H1 (cell line): Measurements from ENCODE around the gene TRIM7. TPM values are rescaled to one million over a fixed set of nuclear protein-coding genes. Genes with fewer than 3 reads are reported as not detected.

ENCODE experiments used
- ASH2L ChIP-seq: fragments of 200-600, 300-600 bp; sonication (generic); IDR thresholded peaks from one replicate; pipeline ENCODE4 v1.7.1; 2017; ENCODE audit warnings: low read length
- CBX5 ChIP-seq: fragments of 300-800, 300-1000 bp; sonication (generic); IDR thresholded peaks from 2 replicates; pipeline ENCODE4 v1.7.1; 2016; ENCODE audit warnings: antibody characterized with exemption, low read length, low read depth
- E2F6 ChIP-seq: IDR thresholded peaks from 2 replicates; pipeline ENCODE4 v1.6.1; 2012; ENCODE audit warnings: inconsistent platforms
- EZH2 ChIP-seq: fragments of 200-600 bp; sonication (generic); IDR thresholded peaks from 2 replicates; pipeline ENCODE4 v1.7.1; 2012; ENCODE audit warnings: low read depth, mild to moderate bottlenecking, moderate library complexity, low read length, inconsistent platforms; ENCODE audit not compliant: severe bottlenecking
- KDM1A ChIP-seq: fragments of 200-600, 300-600 bp; sonication (generic); IDR thresholded peaks from 2 replicates; pipeline ENCODE4 v1.7.1; 2016; ENCODE audit warnings: mild to moderate bottlenecking, low read length, borderline replicate concordance
- KDM5A ChIP-seq: fragments of 200-600 bp; IDR thresholded peaks from 2 replicates; pipeline ENCODE4 v1.7.1; 2012; ENCODE audit warnings: mild to moderate bottlenecking, low read length, inconsistent platforms, mixed read lengths
- NRF1 ChIP-seq: IDR thresholded peaks from 2 replicates; pipeline ENCODE4 v1.6.1; 2011; ENCODE audit warnings: mild to moderate bottlenecking, low read depth, low read length, improper control_type of control experiment
- RXRA ChIP-seq: IDR thresholded peaks from 2 replicates; pipeline ENCODE4 v1.6.1; 2011; ENCODE audit warnings: low read depth, mild to moderate bottlenecking, low read length, moderate library complexity; ENCODE audit not compliant: insufficient read depth
- TAF1 ChIP-seq: IDR thresholded peaks from 2 replicates; pipeline ENCODE4 v1.6.1; 2011; ENCODE audit warnings: mild to moderate bottlenecking, low read depth, low read length
- polyA plus RNA-seq, 7 experiments: library from polyadenylated mRNA; depleted of rRNA in 3 of 7; stranded (reverse) in 5 of 7; unstranded in 2 of 7; fragments of >200 nt in 5 of 7; fragments of 200-250 nt in 2 of 7; gene quantifications; 1 replicate in 5 of 7; 2 replicates in 1 of 7; 4 replicates in 1 of 7; pipeline versions ENCODE4 v1.2.1 to v1.2.3, GENCODE V29; 2011 to 2013; ENCODE audit warnings: missing spikeins in 2 of 7, mixed read lengths in 2 of 7
- total RNA-seq: library from RNA; stranded (reverse); fragmentation: NEBNext Ultra II Directional; extraction: Animal tissue kit (Norgen Biotek cat#: 25700); gene quantifications from 2 replicates; pipeline ENCODE4 v1.2.1, GENCODE V29; 2021

TRIM7 gene
- total and polyA plus RNA-seq, 2 of the 8 experiments (the other 6 are each of a cell fraction or from before 2014, with no cell fraction given): 0.36 to 0.47 TPM

- no peak for TF ChIP-seq EZH2
- no peak for TF ChIP-seq KDM5A
- no peak for TF ChIP-seq RXRA
- TF ChIP-seq KDM1A: no peak
- TF ChIP-seq NRF1: no peak
- TF ChIP-seq ASH2L: no peak
- TF ChIP-seq E2F6: no peak
- TF ChIP-seq TAF1: no peak
- TF ChIP-seq CBX5: no peak
Observed at GRCh38 chr5:181149806-181150733, 54.9 kb downstream of the TRIM7 start (continued).
